ENCODE measurements around the gene PRRT4.

Gene PRRT4

DNA sequence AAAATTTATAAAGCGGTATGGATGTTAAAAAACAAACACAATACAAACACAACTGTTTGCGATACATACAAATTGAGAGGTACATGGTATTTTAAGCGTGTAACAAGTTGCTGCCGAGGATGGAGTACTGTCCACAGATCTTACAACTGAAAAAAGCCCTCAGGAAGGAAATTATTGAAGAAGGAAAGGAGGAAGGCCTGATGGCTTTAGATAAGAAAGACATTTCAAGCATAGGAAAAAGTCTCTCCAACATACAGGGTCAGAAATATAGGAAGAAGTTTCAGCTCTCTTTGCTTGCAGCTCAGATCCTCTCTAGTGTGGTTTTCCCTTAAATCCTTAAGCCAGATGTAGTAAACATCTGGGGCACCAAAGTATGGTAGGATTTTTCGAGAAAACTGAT is 42.8 kb downstream of the PRRT4 start:
- in situ Hi-C loops (cut with HindIII; ENCODE audit: low pct_ligation_motif_present, low pct_unique_long_range_greater_than_20kb, low sequenced_read_pairs): no loop called here
- no peak for DNase-seq

DNA sequence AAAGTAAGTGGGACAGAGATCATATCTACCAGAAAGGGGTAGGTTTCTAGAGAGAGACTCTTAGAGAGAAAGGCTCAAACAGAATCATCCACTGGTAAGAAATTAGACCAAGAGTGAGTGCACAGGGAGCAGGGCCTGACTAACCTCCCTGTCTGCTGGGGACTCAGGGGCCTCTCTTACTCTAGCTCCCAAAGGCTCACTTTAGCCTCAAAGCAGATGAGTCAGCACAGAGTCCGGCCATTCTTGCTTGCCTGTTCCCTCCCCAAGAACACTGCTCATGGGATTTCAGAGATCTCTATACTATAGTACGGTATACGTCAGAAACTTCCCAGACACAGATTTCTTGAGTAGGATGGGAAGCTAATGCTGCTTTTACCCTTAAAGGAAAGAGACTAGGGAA is 50.5 kb downstream of the PRRT4 start:
- no peak for DNase-seq
- in situ Hi-C loops (cut with HindIII; ENCODE audit: low pct_ligation_motif_present, low pct_unique_long_range_greater_than_20kb, low sequenced_read_pairs): no loop called here

DNA sequence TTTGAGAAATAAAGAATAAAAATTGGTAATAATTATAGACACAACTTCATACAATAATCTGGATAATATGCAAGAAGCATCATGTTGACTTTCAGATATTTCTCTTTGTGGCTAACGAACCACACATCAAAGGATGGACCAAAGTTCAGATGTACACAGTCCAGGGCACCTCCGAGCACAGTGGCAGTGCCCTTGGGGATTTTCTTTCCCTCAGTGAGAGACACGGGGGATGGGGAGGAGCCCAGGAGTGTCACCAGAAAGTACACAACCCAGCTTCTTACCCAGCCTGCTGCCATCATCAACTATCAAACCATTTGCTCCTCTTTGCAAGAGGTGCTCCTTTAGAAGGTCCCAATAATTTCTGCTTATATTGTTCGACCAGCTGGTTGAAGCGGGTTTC is 51.0 kb downstream of the PRRT4 start:
- DNase-seq: no peak
- in situ Hi-C loops (cut with HindIII; ENCODE audit: low pct_ligation_motif_present, low pct_unique_long_range_greater_than_20kb, low sequenced_read_pairs): no loop called here

DNA sequence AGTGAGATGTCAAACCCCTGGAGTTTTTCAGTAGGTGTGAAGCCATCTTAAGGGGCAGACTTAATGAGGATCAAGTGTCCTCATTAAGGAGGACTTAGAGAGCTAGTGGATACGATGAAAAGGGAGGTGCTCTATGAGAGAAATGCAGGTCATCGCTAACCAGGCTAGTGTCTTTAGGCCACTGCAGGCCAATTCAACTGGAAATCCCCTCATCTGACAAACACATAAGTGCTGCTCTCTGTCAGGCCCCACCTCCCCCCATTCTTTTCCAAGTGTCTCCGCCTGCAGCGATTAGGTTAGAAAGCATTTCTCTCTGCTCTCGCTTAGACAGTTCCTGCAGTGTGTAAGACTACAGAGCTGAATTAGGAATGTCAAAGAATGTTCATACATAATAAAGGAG is 51.5 kb downstream of the PRRT4 start:
- no peak for DNase-seq
- in situ Hi-C loops (cut with HindIII; ENCODE audit: low pct_ligation_motif_present, low pct_unique_long_range_greater_than_20kb, low sequenced_read_pairs): no loop called here

DNA sequence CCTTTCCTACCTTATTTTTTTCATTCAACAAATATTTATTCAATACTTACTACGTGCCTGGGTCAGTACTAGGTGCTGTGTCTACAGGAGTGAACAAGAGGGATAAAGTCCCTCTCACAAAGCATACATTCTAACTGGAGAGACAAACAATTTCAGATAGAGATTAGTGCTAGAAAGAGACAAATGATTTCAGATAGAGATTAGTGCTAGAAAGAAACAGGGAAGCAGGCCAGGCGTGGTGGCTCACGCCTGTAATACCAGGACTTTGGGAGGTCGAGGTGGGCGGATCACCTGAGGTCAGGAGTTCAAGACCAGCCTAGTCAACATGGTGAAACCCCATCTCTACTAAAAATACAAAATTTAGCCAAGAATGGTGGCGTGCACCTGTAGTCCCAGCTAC is 52.4 kb downstream of the PRRT4 start:
- no peak for DNase-seq
- in situ Hi-C loops (cut with HindIII; ENCODE audit: low pct_ligation_motif_present, low pct_unique_long_range_greater_than_20kb, low sequenced_read_pairs): no loop called here

DNA sequence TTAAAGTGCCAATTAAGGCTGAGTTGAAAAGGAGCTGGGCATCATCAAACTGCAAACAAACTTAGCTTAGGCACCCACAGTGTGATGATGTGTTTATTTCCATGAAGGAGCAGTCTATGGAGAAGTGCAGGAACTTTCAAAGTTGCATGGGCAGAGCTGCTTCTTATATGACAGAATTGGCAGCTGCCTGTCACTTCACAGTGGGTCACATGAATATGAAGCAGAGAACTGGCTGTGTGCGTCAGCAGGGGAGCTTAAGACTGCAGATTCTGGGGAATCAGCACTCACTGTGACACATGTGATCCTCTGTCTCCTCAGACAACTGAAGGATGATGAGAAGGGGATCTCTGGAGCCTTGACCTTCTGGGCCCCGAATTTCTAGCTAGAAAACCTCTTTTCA is 54.4 kb downstream of the PRRT4 start:
- in situ Hi-C loops (cut with HindIII; ENCODE audit: low pct_ligation_motif_present, low pct_unique_long_range_greater_than_20kb, low sequenced_read_pairs): no loop called here
- DNase-seq: no peak

DNA sequence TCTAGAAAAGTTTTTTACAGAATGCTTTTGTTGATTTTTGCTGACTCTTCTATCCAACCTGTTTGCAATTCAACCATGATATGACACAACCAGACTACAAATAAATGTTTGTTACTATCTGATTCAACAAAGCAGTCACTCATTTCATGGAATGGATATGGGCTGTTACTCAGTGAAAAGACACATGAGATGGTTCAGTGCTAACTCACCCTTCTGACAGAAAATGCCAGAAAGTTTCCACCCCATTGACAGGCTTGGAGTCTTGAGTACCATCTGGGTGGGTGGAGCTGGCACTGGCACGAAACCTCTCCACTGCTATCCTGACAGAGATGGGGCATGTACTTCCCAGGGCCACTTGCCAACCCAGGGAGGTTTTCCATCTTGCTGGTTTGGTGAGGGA is 57.3 kb downstream of the PRRT4 start:
- in situ Hi-C loops (cut with HindIII; ENCODE audit: low pct_ligation_motif_present, low pct_unique_long_range_greater_than_20kb, low sequenced_read_pairs): no loop called here
- no peak for DNase-seq

DNA sequence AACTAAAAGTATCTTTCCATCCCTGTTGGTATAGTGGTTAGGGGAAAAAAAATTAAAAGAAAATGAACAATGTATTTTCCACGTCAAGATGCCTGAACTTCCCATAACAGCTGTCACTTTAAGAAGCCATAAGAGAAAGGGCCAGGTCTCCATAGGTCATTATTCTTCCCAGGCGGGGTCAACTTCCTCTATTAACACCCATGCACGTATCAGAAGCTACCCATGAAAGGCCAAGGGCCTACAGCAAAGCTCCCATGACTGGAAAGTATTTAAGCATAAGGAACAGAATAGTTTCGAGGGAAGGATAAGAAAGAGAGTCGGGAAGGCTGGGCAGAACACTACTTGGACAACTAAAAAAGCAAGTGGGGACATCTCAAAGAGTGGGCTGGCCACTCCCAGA is 57.8 kb downstream of the PRRT4 start:
- in situ Hi-C loops (cut with HindIII; ENCODE audit: low pct_ligation_motif_present, low pct_unique_long_range_greater_than_20kb, low sequenced_read_pairs): no loop called here
- no peak for DNase-seq

DNA sequence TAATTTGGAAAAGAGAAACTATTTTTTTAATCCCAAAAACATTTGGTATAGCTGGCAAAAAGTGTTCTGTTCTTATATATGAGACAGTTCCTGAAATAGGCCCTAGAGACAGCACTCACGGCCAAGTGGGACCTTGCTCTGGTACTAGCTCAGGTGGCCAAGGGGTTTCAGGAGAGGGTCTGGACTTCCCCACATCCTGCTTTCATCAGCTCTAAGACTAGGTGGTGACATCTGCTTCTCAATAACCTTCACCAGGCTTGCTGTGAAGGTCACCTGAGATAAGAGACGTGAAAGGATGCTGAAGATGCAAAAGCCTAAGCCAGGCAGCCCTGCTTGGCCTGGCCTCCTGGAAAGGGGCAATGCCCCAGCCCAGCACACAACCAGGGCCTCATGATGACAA is 58.4 kb downstream of the PRRT4 start:
- in situ Hi-C loops (cut with HindIII; ENCODE audit: low pct_ligation_motif_present, low pct_unique_long_range_greater_than_20kb, low sequenced_read_pairs): no loop called here
- no peak for DNase-seq

DNA sequence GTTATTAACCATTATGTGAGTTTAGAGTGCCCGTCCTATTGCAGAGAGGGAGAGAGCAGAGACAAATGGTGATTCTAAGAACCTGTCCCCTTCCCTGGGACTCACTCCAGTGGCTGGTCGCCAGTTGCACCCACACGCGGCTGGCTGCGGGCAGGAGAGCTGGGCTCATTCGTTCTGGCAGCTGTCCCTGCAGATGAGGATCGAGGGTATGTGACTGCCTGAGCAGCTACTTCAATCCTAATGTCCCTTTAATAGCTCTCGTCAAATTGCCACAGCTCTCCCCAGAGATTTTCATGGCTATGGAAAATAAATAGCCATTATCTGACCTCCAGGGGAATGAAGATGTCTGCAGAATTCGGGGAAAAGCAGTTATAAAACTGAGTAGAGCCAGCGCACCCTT is 59.4 kb downstream of the PRRT4 start:
- no peak for DNase-seq
- in situ Hi-C loops (cut with HindIII; ENCODE audit: low pct_ligation_motif_present, low pct_unique_long_range_greater_than_20kb, low sequenced_read_pairs): no loop called here

All from ACHN (cell line).